GM04504 (cell line): ENCODE data around the gene MRPS27.
"Not testable (repeated sequence)": the region's sequence is repeated elsewhere in the genome, so short reads cannot be mapped to it uniquely, and the experiment has no call there.

Experiments used
- DNase-seq: peaks from one replicate; pipeline ENCODE4 v3.0.0-alpha.2; 2012; ENCODE audit warnings: low read depth

The MRPS27 gene

DNA sequence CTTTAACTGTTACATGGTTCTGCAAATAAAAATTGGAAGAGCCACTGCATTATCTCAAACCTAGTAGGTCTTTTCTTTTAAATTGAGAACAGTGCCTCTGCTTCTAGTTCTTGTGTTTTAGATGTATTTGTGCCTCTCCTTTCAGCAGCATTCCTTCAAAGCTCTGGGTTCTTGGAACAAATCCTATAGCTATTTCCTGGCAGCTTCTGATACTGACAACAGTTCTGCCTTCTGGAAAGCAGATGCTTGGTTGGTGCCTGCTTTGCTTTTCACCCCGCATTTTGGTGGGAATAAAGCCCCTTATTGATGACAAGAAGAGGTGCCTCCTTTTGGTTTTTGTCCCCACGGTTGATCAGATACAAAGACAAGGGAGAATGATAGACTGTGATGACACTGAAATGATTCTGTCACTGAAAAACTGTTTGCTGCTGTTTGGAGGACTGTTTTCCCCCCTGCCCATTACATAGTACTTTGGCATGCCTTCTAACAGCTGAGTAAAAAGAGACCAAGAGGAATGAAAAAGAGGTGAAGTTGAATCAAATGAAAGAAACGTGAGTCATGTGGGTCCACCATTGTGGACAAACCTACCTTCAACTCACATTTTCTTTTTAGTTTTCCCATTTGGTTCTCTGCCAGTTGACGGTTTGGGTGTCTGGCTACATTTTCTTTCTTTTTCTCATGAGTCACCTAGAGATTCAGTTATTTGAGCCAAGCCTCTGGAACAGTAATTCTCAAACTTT lies 5.7 kb upstream of the MRPS27 start:
- peak; percentile 55 for DNase-seq

DNA sequence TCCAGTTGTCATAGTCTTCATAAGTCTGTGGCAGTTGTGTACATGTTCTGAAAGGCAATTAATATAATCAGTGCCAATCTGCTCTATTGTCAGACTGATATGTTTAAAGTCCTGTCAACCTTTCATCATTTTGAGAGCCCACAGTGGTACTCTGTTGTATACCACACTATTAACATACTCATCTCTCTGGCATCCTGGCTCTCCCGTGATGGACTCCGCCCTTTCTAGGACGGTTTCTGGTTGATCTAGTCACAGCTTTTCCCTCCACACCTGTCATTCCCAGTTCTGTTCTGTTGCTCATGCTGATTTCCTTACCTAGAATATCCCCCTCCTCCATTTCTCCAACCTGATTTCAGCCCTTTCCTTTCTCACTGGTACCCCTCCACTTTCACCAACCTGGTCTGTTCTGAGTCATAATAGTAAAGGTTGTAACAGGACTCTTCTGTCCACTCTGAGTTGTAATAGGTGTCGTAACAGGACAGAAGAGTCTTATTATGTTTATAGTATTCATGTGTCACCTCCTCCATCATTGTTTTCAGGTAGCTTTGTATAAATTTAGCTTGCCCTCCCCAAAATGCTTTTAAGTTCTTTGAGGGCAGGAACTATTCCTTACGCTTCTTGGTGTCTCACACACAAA lies 4.3 kb upstream of the MRPS27 start:
- DNase-seq: no peak

DNA sequence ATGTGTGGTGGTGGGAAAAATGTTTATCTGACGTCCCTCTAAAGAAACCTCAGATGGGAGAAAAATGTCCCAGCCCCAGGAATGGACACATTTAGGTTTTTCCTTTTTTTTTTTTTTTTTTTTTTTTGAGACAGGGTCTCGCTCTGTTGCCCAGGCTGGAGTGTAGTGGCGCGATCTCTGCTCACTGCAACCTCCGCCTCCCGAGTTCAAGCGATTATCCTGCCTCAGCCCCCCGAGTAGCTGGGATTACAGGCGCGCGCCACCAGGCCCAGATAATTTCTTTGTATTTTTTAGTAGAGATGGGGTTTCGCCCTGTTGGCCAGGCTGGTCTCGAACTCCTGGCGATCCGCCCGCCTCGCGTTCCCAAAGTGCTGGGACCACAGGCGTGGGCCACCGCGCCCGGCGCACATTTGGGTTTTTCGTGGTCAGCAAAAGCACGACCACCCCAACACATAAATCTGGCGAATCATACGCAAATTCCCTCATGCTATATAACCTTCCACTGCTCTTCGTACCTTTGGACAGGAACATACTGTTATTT lies 535 bp downstream of the MRPS27 start:
- DNase-seq: not testable (repeated sequence)

DNA sequence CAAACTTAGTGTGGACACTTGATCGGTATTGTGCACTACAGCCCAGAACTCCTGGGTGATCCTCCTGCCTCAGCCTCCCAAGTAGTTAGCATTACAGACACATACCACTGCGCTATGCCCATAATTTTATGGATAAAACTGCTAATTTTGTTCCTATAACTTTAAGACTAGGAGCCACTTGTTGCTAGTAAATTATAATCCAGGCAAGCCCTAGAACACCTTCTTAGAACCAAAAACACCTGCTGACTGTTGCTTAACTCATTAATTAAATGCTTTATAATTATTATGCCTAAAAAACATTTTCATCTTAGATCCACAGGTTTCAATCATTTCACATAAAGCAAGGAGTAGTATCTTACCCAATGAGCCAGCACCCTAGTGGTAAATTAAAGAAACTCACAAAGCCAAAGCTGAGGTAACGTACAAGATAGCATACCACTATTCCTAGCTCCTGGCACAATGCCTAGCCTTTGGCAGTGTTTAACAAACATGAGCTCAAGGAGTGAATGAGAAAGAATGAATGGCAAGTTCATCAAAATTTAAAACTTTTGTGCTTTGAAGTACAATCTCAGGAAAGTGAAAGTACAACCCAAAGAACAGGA lies 5.4 kb downstream of the MRPS27 start:
- DNase-seq: no peak

DNA sequence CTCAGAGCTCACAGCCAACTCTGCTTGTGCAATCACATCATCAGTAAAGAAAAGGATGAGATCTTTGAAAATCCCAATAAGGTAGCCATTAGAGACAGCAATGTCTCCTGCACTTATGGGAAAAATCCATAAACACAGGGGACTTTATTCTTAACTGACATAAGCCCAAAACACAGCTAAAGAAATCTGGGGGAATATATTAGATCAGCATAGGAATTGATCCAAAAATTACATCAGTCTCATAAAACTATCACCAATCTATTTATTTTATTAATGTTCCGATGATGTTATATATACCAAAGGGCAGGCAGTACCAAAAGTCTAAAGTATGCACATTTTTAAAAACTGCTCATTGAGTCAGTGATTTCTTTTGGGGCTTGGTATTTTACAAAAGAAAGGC lies 6.9 kb downstream of the MRPS27 start:
- DNase-seq: no peak

DNA sequence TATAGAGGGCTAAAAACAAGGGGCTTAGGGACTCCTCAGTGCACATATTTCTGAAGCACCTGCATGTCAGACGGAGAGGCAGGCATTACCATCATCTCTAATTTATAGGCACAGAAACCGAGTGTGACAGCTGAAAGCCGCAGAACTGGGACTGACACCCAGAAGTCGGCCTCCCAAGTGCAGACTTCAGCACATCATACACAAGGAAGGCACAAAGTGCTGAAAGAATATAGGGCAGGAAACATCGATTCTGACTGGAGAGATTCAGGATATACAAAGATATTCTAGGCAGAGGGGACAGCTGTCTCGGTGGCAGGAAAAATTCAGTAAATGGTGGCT lies 11.2 kb downstream of the MRPS27 start:
- no peak for DNase-seq

DNA sequence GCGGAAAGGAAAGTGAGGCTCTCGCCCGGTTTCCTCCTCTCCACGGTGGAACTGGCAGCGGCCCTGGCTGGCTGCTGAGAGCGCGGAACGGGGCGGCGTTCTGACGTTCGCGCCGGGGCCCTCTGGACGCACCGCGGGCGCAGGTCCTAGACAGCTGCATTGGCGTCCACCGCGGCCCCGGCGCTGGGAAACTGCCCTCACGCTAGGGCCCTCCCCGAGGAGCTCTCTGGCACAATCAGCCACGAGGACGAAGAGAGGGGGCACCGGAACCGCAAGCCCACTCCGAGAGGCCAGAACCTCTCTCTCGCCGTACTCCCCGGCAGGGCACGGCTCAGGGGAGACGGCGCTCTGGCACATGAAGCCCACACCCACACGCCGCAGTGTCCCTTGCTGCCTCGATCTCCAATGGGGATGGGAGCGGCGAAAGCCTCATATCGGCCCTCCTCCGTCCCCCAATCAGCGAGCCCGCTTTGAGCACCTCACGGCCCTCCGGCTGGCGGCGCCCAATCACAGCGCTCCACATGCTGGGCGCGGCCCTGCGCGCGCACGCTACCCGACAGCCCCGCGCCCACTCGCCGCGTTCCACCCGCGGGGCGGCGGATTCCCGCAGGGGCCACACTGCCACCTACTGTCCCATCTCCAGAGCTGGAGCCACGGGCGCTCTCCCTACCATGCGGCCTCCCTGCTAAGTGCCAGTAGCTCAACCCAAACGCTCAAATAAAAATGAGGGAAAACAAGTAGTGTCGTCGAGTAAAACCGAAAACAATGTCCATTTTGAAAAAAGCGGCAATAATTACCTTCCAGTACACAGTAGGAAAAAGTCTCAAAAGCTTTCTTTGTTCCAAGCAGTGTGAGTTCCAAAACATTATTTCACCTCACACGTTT lies 11.8 kb downstream of the MRPS27 start:
- peak; percentile 96 for DNase-seq

DNA sequence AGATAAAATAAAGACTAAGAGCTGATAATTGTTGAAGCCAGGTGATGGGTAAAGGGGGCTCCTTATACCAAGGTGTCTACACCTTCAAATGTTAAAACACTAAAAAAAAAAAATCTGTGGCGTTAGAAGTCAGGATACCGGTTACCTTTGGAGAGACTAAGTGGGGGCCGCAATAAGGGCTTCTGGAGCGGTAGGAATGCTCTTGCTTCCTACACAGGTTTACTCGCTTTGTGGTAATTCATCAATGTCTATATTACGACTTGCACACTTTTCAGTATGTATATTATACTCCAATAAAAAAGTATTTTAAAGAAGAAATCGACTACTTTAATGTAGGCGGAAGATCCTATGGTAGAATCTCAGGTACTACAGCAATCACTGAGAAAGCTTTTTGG lies 12.5 kb downstream of the MRPS27 start:
- no peak for DNase-seq

DNA sequence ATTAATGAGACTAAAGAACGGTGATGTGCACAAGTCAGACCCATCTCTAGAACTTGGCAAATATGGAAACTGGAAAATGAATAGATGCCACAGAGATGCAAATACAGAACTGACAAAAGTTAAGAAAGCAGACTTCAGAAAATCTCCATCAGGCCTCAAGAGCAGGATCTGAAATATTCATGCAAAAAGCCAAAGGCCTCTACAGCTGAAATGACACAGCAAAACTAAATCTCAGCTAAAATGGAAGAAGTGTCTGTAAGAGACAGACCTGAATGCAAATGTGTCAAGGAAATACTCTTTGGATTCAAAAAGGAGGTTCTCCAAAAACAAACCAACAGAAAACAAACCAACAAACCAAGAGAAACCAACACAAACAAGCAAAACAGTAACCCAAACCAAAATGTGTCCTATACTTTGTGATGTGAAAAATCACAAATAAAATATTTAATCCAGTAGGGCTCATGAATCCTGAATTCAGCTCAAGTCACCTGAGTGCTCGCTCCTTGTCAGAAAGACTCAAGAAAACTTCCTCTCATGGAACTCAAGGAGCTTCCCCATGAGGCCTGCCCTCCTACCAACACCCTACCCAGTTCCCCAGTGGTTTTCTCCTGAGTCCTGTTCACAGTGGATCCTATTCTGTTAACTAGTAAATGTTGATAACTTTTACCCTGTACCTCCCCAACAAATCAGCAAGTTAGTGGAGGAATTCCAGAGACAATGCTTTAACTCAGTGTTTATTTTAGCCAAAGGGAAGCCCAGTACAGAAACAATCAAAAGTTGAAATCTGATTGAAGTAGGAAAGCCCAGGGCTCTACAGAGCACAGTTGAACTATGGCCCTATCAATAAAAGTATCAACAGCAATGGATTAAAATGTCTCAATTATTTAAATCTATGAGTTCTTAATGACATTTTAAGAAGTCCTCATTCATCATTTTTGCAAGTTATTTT lies 14.6 kb downstream of the MRPS27 start:
- no peak for DNase-seq

DNA sequence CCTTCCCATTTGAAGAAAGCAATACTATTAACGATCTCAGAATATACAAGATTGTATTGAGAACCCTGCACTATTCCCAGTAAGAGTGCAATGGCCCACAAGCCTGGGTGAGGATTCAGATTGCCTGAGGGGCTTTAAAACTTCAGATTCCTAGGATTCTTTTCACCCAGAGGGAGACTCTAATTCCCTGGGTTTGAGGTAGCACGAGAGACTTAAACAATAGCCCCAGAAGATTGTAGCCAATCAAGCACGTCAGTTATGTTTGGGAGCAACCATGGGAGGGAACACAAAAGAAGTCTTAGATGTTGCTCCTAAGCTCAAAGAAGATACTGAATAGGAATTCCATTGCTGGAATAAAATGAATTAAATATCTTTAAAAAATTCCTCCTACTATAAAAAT lies 17.9 kb downstream of the MRPS27 start:
- no peak for DNase-seq

DNA sequence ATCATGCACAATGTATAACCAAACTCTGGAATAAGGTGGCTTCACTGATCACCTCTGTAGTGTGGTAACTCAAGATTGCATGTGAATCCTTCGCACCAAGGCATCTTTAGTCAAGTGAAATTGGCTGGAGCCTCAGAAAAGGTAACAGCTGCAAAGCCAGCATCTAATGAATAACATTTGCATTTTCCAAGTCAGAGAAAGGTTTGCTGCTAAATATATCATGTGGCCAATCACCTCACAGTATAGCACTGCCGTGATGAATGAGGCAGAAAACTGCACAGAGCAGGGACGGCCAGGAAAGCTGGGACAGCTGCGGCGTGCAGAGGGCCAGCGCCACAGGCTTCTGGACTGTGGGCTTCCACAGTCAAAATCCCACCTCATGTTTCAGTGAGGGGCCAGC lies 18.5 kb downstream of the MRPS27 start:
- DNase-seq: no peak

DNA sequence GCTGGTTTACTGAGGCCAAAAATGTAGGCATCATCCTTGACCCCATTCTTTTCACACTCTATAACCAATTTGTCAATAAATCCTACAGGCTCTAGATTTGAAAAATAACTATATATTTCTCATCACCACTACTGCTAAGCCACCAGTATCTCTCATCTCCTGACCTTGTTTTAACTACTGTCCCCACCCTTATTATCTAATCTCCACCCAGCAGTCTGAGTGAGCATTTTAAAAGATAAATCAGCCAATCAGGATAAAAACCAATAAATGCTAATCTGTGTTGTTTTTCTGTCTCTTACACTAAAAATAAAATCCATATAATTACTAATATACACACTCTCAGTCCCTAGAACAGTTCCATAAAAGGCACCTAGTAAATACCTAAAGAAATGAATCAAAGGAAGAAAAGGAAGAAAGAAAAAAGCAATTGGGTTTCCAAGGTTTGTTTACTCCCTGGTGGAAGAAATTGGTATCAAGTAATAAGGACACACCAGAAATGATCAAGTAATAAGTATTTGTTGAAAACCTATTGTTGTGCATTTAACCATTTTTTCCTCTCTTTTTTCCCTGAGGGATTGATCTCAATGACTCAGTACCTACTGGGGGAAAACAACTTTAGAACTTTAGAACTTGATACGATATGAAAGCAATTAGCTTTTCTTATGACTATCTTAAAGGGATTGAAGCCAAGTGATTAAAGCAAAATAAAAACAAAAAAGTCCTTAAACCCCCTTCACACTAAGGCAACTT lies 19.3 kb downstream of the MRPS27 start:
- DNase-seq: no peak

DNA sequence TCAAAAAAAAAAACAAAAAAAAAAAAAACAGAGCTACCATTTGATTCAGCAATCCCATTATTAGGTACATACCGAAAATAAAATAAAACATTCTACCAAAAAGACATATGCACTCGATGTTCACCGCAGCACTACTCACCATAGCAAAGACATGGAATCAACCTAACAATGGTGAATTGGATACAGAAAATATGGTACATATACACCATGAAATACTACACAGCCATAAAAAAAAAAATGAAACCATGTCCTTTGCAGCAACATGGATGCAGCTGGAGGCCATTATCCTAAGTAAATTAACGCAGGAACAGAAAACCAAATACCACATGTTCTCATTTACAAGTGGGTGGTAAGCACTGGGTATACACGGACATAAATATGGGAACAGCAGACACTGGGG lies 21.3 kb downstream of the MRPS27 start:
- no peak for DNase-seq

DNA sequence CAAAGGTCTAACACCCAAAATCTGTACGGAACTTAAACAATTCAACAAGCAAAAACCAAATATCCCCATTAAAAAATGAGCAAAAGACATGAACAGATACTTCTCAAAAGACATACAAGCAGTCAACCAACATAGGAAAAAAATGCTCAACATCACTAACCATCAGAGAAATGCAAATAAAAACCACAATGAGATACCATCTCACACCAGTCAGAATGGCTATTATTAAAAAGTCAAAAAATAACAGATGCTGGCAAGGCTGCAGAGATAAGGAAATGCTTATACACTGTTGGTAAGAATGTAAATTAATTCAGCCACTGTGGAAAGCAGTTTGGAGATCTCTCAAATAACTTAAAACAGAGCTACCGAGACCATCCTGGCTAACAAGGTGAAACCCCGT lies 21.9 kb downstream of the MRPS27 start:
- DNase-seq: not testable (repeated sequence)

DNA sequence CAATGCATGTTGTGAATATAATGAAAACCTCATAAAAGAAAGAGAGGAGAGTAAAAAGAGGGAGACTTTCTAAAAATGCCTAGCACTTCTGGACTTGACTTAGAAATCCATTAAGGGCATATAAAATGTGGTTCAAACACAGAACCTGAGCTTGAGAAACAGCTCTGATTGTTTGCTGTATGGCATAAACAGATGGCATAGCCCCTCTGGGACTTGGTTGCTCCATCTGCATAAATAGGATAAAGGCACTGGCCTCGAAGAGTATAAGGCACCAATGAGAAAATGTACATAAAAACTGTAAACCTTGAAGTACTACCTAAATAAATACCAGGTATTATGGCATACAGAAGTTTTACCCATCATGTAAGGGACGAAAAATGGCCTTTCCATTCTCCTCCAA lies 23.8 kb downstream of the MRPS27 start:
- no peak for DNase-seq

DNA sequence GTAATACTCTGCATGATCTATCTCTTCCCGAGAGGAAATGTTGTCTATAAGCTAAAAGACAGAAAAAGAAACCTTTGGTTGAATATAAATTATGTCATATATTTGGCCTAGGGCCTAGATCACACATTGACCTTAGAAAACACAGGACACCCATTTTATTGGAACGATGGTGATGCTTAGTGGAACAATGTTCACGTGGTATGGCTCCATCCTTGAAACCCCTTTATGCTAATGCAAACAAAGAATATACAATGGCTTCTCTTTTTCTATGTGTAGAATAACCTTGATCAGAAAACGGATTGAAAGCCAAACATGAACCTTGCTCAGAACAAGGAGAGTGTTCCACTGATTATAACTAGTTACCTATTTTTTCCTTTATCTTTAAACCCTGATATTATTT lies 24.5 kb downstream of the MRPS27 start:
- DNase-seq: no peak

DNA sequence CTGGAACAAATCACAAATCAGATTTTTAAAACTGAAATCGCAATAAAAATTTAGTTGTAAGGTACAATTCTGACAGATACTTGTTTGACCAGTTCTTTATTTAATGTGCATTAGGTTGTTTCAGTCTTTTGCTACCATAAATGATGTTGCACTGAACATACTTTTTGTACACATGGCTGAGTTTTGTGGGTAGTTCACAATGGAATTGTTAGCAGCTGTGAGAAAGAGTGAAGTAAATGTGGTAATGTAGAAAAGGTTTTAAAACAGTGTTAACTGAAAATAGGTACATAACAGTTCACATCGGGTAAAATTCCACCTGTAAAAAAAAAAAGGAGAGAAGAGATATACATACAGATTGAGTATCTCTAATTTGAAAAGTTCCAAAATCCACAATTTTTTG lies 25.6 kb downstream of the MRPS27 start:
- no peak for DNase-seq

DNA sequence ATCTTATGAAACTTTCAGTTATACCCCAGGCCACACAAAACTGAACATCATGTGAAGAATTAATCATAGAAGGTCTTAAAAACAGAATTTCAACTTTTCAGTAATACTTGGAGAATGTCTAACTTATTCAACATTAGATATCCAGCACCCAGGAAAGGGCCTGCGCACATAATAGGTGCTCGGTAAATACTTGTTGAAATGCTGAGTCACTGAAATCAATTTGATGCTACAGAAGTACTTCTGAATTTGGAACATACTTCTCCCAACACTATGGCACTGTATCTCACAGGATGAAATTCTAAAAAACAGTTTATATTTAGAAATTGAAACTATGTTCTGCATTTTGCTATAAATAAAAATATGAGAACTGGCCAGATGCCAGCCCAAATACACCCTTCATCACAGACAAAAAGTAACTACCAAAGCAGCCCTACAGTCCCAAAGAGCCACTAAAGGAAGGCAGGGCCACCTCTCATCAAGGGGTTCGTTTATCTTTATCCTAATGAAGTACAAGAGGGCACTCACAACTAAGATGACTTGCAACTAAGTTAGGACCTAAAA lies 26.5 kb downstream of the MRPS27 start:
- DNase-seq: no peak

DNA sequence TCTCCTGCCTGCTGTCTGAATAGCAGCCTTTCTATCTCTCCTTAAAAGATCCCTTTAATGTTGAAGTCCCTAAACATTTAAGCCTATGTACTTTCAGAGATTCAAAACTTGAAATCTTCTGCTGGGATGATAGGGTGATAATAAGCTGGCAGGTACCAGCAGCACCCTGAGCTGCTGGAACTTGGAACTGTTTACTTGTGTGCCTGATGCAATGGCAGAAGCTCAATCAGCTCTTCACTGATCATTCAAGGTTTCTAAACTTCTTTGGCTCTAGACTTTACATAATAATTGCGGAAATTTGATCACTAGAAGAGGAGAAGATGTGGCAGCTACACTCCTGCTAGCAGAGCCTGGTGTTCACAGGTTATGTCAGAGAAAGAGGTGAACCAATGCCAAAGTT lies 27.6 kb downstream of the MRPS27 start:
- no peak for DNase-seq

DNA sequence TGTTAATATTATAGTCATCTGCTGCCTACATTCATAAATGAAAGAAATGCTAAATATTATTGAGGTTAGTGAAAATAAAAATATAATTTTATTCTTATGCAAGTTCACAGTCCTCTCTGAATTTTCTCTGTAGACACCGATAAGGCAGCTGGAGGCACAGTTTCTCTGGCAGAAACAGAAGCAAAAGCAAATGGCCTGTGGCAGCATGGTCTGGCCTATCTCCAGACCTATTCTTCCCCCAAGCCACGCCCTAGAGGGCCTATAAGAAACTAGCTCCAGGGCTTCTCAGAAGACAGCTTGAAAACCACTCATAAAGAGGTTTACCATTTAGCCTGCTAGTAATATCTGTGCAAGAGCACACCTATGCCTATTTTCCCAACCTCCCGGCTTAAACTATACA lies 28.4 kb downstream of the MRPS27 start:
- no peak for DNase-seq
